Fibroblast of the conjunctiva (primary cell): ENCODE data around the gene RBM10.

Experiments
- DNase-seq: peaks from one replicate; pipeline ENCODE4 v3.0.0-alpha.2; 2010; ENCODE audit warnings: low read depth

Gene RBM10

GRCh38 chrX:47221756-47222155 lies 76.7 kb downstream of the RBM10 start:
- DNase-seq, result no peak

GRCh38 chrX:47222751-47223350 lies 77.8 kb downstream of the RBM10 start:
- DNase-seq, result no peak

- no peak for DNase-seq
Measured at GRCh38 chrX:47223476-47224250, 78.6 kb downstream of the RBM10 start.

- no peak for DNase-seq
Measured at GRCh38 chrX:47224266-47224895, 79.4 kb downstream of the RBM10 start.

GRCh38 chrX:47224896-47225290 lies 79.9 kb downstream of the RBM10 start:
- no peak for DNase-seq

- DNase-seq, result no peak
Measured at GRCh38 chrX:47226071-47226470, 81.0 kb downstream of the RBM10 start.

- DNase-seq, result no peak
Measured at GRCh38 chrX:47226531-47227333, 81.7 kb downstream of the RBM10 start.

- no peak for DNase-seq
Measured at GRCh38 chrX:47227334-47227583, 82.2 kb downstream of the RBM10 start.

GRCh38 chrX:47228550-47229270 lies 83.7 kb downstream of the RBM10 start:
- DNase-seq, result no peak

GRCh38 chrX:47229427-47229826 lies 84.4 kb downstream of the RBM10 start:
- no peak for DNase-seq

- DNase-seq, result no peak
Measured at GRCh38 chrX:47230136-47230868, 85.3 kb downstream of the RBM10 start.

GRCh38 chrX:47231167-47231566 lies 86.1 kb downstream of the RBM10 start:
- no peak for DNase-seq

GRCh38 chrX:47232197-47232802 lies 87.3 kb downstream of the RBM10 start:
- no peak for DNase-seq

GRCh38 chrX:47232803-47233332 lies 87.8 kb downstream of the RBM10 start, which contains the start of gene USP11:
Gene USP11 (plus strand): TSS chrX:47233009. CDS start chrX:47233044, 35 bp downstream.
- peak; percentile 9 for DNase-seq

GRCh38 chrX:47233333-47234113 lies 88.5 kb downstream of the RBM10 start:
- DNase-seq, result peak; percentile 96

- DNase-seq, result no peak
Measured at GRCh38 chrX:47234583-47234982, 89.6 kb downstream of the RBM10 start.

- no peak for DNase-seq
Measured at GRCh38 chrX:47235691-47236103, 90.7 kb downstream of the RBM10 start.
